Measurements from ENCODE around the gene SEMA3A.

The SEMA3A gene

DNA sequence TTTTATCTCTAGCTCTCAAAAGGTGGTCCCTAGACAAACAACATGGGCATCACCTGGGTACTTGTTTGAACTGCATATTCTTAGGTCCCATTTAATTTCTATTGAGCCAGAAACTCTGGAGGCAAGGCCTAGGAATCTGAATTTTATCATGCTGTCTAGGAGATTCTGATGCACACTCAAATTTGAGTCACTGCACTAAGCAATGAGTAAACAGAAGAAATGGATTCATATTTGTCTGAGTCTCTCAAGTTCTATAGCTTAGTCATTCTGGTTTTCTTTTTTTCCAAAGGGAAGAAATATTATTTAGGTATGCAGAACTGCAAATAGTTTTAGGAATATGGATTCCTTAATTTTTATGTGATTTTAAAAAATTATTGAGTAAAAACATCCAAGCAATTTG is 185.5 kb downstream of the SEMA3A start:
- no peak for DNase-seq (ENCODE audit: low spot score)

- no peak for DNase-seq (ENCODE audit: low spot score)
Measured at GRCh38 chr7:84003191-84003590, 191.4 kb downstream of the SEMA3A start.

- DNase-seq (ENCODE audit: low spot score) = no peak
Measured at GRCh38 chr7:84002348-84002747, 192.2 kb downstream of the SEMA3A start.

DNA sequence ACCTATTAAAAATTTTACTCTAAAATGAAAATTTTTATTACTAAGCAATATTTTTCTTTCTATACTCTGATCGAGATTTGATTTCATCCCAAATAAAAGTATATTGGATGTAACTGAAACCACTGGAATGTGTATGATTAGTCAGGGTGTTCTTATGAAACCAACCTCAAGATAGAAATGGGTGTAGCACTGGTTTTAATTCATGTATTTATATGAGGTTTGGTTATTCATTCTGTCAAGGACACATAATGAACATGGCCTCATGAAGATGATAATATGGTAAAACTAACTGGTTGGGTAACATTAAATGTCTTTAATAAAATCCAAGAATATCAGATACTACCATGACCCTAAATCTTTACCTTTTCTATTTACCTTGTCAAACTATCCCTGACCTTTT is 197.7 kb downstream of the SEMA3A start:
- DNase-seq (ENCODE audit: low spot score) = no peak

GRCh38 chr7:83987764-83988163 is 206.8 kb downstream of the SEMA3A start:
- DNase-seq (ENCODE audit: low spot score) = no peak

DNA sequence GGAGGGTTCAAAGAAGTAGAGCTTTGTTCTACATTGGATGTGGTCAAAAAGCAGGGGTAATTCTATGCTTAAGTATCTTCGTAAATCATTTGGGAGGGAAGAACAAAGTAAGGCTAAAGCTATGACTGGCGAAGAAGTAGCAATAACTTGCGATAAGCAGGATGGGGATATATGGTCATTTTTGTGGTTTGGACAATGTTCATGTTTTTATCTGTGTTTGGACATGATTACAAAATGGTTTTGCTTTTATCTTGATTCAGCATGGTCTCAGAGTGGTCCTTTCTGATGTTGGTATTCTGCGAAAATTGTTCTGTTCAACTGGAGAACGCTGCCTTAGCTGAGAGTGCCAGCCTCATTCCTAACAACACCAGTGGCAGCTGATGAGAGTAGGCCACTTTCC is 208.8 kb downstream of the SEMA3A start:
- DNase-seq (ENCODE audit: low spot score) = no peak

- DNase-seq (ENCODE audit: low spot score) = no peak
Measured at GRCh38 chr7:83984591-83984990, 210.0 kb downstream of the SEMA3A start.

DNA sequence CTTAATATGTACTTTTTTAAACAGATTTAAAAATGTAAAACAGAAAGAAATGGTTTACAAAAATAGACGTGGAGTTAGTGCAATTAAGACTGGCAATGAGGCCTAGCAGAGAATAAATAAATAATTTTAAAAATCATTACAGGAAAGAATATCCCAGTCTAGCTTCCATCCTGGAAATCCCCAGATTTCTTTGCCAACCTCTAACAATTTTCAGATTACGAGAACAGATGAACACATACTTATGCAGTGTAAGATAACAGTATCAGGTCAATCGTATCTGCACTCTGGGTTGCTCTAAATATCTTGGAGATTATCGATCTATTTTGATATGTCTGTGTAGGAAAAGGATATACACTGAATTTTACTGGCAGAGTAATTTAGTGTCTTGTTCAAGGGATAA is 210.5 kb downstream of the SEMA3A start:
- DNase-seq (ENCODE audit: low spot score) = no peak

GRCh38 chr7:83983606-83984005 is 211.0 kb downstream of the SEMA3A start:
- DNase-seq (ENCODE audit: low spot score) = no peak

- DNase-seq (ENCODE audit: low spot score) = peak; percentile 35
Measured at GRCh38 chr7:83976302-83976701, 218.3 kb downstream of the SEMA3A start.

DNA sequence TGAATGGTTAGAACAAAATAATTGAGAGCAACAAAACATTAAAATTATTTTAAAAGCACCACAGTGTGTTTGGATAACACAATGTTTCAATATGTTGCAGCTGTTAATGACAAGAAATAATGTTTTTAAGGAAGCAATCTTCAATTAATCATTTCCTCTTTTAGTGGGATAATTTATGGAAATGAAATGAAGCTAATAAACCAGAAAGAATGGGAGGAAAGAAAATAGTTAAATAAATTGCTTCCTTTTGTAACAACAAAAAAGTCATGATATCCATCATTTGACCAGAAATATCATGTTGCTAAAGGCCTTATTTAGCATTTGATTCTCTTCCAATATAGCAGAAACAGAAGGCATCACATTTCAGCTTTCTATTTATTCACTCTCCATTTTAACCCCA is 224.5 kb downstream of the SEMA3A start:
- DNase-seq (ENCODE audit: low spot score) = no peak

GRCh38 chr7:83964318-83964717 is 230.3 kb downstream of the SEMA3A start:
- DNase-seq (ENCODE audit: low spot score) = no peak

DNA sequence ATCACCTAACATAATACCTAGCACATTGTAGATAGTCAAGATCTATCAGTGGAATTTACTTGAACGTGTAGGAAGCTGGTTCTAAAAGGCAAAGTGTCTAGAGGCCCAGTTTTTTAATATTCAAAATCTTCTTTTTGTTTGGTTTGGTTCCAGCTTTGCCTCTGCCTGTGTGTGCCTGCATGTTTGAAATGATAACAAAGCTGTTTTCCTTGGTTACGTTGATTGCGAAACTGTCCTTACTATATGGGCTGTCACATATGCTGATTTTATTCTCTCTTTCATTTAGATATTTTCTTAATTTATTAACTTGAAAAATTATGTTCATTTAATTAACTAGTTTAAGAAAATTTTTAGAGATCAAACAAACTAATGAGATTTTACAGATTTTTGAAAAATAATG is 237.3 kb downstream of the SEMA3A start:
- no peak for DNase-seq (ENCODE audit: low spot score)

GRCh38 chr7:83956104-83956503 is 238.5 kb downstream of the SEMA3A start:
- DNase-seq (ENCODE audit: low spot score) = no peak

- DNase-seq (ENCODE audit: low spot score) = no peak
Measured at GRCh38 chr7:83952236-83952635, 242.4 kb downstream of the SEMA3A start.

- peak; percentile 58 for DNase-seq (ENCODE audit: low spot score)
Measured at GRCh38 chr7:83947260-83947659, 247.3 kb downstream of the SEMA3A start.

- DNase-seq (ENCODE audit: low spot score) = no peak
Measured at GRCh38 chr7:83946801-83947200, 247.8 kb downstream of the SEMA3A start.

DNA sequence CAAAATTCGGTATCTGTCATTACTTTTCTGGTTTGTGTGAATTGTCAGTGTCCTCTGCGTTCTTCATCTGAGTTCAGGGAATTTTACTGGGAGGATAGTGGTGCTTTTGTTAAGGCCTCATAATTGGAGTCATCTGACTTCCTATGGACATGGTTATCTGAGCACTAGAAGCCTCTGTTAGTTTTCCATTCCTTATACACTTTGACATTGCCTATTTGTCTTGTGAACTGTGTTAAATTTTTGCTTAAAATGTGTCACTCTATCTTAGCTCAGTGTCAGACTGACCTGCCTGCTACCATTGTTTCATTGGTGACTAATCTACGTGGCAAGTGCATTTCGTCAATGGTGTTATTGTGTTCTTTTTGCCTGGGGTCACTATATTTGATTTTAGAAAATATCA is 253.3 kb downstream of the SEMA3A start:
- DNase-seq (ENCODE audit: low spot score) = peak; percentile 51

DNA sequence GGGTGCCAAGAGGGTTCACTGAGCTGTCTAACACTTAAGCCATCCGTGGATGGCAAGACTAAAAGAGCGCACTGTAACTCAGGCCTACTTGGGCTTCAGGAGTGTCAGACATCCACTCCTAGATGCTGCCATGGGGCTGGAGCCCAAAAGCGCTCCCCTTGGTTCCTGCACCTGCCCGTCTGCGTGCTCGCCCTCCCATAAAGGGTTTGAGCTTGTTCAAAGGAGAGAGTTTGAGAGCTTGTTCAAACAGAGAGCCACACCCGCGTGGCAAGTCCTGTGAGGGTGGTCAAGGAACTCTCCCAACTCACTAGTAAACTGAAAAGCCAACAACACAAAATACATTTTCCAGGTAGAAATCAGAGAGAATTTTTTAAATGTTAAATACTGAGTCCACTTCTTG is 256.7 kb downstream of the SEMA3A start:
- DNase-seq (ENCODE audit: low spot score) = no peak

- peak; percentile 70 for DNase-seq (ENCODE audit: low spot score)
Measured at GRCh38 chr7:83936056-83936708, 258.4 kb downstream of the SEMA3A start.

DNA sequence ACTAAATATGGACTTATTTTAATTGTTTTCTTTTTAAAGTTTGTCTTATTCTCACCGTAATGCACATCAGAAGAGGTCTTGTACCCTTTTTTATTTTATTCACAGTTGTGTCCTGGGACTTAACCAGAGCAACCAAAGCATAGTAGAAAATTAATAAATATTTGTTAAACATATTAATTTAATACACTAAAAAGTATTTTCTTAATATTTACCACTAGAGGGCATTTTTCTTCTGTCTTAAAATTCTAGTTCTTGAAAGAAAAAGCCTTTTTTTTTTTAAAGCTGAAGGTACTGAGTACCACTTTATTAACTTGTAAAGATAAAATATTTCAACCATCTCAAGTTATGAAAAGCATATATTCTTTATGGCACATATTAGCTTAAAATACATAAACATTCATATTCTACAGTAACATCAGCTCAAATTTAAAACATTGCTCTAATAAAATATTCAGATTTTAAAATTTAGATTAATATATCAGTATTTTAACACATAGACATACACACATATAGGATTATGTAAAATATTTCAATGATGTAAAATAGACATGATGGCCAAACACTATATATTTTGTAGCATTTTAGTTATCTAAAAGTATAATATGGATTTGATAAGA is 260.4 kb downstream of the SEMA3A start:
- no peak for DNase-seq (ENCODE audit: low spot score)

- no peak for DNase-seq (ENCODE audit: low spot score)
Measured at GRCh38 chr7:83931968-83932367, 262.6 kb downstream of the SEMA3A start.

- DNase-seq (ENCODE audit: low spot score) = no peak
Measured at GRCh38 chr7:83930262-83930661, 264.3 kb downstream of the SEMA3A start.

- DNase-seq (ENCODE audit: low spot score) = no peak
Measured at GRCh38 chr7:83925860-83926259, 268.7 kb downstream of the SEMA3A start.
